Stimulated activated CD4-positive, alpha-beta T cell treated with anti-CD3 and anti-CD28 coated beads, Interleukin-4, amount 100 ng/mL, for 48 hours (primary cell): ENCODE measurements around the gene LINGO1.

Experiments used
- DNase-seq, 2 donors: peaks; one replicate each; pipeline ENCODE4 v3.0.0-alpha.2; 2020; ENCODE audit warnings: low read depth in 2 of 2

The LINGO1 gene

DNA sequence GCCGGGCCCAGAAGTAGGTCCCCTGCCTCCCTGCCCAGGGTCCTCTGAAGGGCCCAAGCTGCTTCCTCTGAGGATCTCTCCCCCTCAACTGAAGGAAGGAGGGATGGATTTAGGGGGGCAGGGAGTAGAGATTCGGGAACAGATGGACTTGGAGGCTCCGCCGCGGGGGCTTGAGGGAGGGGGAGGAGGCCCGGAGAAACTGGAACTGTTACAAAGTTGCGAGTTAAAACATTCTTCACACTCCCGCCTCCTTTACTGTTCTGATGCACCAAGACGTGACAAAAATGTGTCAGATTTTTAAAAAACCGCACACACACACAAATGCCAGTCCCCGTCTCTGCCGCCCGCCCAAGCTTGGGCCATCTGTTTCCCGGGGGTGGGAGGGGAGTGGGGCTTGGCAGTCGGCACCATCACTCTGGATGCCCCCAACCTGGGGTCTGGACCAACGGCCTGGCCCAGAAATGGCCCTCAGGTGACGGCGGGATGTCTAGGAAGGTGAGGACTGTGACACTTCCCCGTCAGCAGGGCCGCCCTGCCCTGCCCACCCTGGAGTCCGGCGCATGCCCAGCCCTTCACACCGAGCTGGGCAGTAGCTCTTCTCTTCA is 25.0 kb upstream of the LINGO1 start:
- no peak for DNase-seq

DNA sequence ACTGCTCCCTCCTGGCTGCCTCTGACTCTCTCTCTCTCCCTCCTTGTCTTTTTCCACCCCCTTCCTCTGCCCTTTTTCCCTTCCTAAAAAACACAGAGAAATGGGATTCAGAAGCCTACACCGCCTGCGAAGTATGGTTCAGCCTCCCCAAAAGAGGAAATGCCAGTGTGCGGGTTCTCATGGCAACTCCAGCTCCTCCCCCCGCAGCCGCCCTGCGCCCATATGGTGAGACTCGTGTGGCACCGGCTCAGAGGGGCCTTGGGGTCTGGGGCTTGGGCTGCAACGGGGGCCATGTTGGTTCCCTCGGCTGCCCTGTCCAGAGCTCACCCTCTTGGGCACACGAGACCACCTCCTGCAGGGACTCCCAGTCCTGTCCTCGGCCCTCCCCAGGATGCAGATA is 23.6 kb upstream of the LINGO1 start:
- DNase-seq, result no peak

DNA sequence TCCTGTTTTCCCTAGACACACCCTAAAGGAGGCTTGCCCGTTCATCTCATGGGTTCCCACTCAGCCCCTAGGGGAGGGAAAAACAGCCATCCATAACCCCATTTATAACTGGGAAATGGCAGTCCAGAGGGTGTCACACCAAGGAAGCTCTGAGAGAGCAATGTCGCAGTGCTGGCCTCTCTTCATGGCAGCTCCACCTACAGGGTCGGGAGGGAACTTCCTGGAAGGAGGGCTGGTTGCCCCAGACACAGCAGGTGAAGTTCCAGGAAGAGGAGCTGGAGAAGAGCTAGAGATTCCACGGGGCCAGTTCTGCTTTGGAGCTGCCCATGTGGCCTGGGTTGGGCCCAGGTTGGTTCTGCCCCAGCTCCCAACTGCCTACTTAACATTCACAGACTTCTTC is 22.3 kb upstream of the LINGO1 start:
- DNase-seq, result no peak

DNA sequence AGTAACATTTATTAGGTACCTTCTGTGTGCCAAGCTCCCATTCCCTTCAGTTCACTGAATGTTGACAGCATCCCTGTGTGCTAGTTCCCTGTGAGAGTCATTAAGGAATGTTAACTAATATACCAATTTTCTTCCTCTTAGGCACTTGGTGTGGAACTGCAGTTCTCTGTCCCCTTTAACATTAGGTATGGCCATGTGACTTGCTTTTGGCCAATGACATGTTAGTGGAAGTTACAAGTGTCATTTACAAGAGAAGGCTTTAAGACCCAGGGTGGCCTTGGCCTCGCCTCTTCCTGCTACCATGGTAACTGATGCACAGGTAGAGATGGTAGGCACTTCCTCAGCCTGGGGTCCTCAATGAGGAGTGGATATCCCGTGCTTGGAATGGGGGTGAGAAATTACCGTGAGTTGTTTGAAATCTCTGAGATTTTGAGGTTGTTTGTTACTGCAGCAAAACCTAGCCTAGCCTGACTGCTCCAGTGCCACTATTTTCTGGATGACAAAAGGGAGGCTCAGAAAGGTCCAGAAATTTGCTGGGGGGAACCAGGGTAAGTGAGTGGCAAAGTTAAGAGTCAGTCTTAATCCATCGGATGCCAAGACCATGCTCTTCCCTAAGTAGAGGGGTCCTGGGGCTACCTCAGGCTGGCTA is 21.2 kb upstream of the LINGO1 start:
- DNase-seq, result no peak

DNA sequence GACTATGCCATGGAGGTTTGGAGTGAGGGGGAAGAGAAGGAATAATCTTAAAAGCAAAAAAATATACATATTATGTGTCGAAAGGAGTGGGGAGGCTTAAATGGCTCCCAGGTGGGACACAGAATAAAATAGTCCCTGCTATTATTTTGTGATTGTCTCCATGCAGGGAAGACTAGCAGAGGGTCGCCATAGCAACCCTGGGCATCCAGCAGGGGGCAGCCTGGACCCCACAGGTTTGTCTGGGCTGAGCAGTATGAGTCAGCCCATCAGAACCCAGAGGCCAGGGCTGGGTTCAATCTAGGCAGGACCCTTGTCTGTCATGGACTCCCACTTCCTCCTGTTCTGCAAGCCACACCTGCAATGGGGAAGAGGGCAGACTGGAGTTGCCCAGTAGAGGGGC is 17.6 kb upstream of the LINGO1 start:
- no peak for DNase-seq

DNA sequence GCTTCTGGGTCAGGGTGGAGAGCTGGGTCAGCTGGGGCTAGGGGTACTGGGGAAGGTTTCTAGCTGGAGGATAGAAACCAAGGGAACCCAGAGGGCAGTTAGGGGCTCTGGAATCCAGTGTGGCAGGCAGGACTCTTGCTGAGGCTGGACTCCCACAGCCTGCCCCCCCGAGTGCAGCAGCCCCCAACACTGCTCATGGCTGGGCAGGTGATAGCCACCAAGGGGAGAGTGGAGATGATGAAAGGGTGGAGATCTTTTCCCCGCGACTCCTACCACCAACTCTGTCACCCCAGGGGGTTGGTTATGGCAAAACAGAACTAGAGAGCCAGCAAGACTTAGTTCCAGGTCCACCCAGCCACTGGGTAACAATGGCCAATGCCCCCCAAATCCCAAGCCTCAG is 16.9 kb upstream of the LINGO1 start:
- DNase-seq, result no peak

DNA sequence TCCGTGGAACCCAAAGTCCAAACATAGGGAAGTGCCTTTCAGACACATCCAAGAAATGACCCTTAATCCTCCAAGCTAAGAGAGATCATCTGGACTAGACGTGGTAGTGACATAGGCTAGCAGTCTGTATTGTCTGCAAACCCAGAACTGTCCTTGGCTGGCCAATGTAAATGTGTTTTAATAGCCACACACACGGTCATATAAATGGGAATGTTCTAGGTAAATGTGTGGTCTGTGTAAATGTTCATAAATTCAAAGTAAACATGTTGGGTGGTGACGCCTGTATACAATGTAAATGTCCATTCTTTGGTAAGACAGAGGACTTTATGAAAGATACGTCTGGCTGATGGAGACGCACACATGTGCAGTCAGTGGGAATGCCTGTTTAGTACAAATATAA is 16.3 kb upstream of the LINGO1 start:
- DNase-seq, result no peak

DNA sequence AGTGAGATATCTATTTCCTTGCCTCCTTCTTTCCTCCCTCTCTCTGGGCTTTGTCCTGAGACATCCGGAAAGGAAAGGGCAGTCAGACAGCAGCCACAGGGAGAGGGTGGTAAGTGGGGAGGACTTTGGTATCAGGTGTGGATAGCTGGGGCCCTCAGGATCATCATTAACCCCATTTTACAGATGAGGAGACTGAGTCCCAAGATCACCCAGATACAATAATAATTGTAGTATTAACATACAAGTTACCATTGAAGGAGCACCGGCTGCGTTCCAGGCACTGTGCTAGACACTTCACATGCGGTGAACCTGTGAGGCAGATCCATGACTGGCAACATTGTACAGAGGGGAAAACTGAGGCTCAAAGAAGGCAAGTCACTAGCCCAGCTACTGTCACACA is 15.2 kb upstream of the LINGO1 start:
- DNase-seq, result no peak

DNA sequence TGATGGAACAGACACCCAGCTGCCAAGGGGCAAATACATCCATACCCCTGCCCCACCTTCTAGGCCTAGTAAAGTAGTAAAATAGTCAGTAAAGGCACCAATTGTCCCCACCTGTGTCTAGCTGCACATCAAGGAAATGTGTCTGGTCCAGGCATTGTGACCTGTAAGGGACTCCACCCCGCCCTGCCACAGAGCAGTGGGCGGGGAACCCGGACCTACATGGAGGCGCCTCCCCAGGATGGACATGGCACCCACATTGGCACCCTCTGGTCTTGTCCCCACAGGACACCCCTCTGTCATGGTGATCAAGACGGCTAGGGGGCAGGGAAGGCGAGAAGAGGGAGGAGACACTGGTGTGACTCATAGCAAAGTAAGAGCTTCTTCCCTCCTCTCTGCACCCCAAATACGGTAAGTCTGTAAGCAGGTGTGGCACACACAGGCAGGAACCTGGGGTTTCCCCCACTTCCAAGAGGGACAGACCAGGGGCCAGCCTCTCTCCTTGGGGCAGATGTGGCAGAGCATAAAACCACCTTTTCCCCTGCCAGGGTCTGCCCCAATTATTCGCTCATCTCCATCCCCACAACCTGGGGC is 13.5 kb upstream of the LINGO1 start:
- no peak for DNase-seq

DNA sequence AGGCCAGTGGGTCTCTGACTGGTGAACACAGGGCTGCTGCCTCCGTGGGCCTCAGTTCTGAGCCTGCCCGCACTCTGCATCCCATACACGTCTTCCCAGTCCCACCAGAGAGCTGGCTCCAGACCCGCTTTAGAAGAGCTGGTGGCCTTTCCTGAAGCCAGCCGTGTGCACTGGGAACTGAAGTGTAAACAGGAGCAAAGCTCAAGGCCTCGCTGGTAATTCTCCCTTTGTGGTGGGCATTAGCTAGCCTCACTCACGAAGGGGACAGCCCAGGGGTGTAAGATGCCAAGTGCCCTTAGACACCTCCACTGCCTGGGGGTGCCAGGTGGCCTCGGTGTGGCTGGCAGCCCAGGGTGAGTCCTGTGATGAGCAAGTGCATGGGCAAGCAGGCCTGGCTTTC is 12.9 kb upstream of the LINGO1 start:
- DNase-seq, result no peak

DNA sequence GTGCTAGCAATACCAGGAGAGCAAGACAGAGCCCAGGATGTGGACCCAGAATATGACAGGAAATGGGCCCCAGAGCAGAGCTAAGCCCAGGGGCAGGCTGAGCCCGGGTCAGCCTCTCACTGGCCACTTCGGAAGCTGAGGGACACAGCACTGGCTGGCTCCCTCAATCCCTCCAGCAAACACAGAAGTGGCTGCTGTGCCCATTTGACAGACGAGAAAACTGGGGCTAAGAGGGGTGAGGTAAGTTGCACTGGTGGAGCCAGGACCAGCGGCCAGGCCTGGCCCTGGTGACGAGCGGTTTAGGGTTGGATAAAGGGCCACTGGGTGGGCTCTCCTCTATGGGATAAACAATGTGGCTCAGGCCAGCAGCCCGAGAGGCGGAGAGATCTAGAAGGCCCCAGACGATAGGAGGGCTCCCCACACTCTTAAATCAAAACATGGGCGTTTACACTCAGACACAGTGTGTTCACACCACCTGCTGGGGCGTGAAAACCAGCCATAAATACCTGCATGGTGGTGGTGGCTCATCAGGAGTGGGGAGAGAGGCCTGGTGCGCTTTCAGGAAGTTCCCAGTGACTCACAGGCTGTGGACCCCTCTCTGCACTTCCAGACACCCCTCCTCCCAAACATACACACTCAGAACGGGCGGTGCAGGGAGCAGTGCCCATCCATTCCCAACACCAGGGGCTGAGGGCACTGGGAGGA is 12.0 kb upstream of the LINGO1 start:
- no peak for DNase-seq

DNA sequence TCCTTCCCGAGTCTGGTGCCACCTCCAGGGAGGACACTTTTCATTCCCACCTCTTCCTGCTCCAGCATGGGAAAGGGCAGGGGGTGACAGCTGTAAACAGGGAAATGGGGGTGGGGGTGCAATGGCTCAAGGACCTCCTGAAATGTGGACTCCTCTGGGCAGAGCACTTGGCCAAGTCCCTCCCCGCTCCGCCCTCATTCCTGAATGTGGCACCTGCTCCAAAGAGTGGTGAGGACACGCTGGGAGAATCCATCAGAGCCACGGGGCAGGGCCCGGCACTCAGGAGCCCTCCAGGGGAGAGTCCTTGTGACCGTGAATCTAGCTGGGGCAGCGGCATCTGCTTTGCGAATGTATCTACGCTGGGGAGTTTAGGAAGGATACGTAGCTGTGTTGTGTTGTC is 11.1 kb upstream of the LINGO1 start:
- no peak for DNase-seq

DNA sequence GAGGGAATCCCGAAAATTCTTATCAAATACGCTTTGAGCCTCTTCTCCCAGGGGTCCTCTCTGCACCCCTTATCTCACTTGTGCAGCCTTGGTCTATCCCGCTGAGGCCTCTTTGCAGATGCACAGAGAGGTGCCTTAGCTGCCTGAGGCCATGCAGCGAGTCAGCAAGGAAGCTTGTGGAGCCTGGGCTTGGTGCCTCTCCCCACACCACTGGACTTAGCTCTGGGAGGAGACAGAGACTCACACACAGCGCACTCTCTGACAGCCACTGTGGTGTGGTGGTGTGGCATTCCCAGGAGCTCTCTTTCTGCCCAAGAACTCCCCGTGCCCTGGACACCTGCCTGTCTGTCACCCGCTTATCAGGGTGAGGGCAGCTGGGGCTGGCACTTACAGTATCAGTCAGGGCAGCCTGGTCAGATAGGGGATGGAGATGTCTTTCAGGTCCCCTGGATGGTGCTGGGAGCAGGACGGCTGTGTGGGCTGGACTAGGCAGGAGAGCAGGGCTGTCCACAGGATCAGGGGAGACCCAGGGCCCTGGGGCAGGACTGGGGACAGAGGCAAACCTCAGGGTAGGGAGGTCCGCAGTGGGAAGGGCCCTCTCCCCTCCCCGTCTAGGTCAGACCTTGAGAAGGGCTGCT is 10.2 kb upstream of the LINGO1 start:
- no peak for DNase-seq

DNA sequence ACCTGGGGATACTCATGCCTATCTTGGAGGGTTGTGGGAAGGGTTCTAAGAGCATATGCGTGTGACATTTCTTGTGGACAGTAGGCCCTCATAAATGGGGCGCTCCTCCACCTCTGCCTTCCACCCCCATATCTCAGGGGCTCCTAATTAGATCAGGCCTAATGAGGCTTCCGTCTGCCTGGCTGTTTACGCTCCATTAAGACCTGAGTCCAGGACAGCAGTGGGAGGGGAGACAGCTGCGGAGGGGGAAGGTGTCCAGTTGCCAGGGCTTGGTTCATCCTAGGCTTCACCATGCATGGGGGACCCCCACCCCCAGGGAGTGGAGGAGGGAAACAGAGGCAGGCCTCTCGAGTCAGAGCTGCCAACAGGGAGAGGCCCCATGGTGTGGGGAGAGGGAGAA is 9.3 kb upstream of the LINGO1 start:
- no peak for DNase-seq

DNA sequence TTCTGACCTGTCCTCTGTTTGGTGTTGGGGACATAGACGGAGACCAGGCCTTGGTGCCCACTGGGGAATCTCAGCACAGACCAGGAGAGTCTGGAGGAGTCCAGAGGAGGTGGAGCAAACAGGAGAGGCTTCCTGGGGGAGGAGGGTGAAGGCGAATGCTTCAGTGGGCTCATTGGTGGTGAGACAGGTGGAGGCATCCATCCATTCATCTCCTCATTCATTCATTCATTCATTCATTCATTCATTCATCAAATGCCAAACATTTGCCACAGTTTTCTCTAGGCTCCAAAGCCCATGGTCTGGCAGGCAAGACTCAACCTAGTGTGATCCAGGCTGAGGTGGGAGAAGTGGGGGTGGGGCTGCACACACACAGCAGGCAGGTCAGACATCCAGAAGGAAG is 7.9 kb upstream of the LINGO1 start:
- DNase-seq, result no peak

DNA sequence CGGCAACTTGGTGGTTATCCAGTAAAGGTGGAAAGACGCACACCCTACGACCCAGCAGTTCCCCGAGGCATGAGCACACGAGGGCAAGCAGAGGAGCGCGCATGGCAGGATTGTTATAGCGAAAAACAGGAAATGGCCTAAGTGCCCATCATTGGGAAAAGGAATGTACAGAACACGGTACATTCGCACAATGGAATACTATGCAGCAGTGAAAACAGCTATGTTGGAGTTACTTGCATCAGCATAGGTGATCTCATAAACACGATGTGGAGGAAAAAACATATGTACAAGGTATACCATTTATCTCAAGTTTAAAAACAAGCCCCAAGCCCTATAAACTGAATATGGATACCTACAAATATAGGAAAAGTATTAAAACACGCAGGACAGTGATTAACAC is 6.7 kb upstream of the LINGO1 start:
- DNase-seq, result no peak

DNA sequence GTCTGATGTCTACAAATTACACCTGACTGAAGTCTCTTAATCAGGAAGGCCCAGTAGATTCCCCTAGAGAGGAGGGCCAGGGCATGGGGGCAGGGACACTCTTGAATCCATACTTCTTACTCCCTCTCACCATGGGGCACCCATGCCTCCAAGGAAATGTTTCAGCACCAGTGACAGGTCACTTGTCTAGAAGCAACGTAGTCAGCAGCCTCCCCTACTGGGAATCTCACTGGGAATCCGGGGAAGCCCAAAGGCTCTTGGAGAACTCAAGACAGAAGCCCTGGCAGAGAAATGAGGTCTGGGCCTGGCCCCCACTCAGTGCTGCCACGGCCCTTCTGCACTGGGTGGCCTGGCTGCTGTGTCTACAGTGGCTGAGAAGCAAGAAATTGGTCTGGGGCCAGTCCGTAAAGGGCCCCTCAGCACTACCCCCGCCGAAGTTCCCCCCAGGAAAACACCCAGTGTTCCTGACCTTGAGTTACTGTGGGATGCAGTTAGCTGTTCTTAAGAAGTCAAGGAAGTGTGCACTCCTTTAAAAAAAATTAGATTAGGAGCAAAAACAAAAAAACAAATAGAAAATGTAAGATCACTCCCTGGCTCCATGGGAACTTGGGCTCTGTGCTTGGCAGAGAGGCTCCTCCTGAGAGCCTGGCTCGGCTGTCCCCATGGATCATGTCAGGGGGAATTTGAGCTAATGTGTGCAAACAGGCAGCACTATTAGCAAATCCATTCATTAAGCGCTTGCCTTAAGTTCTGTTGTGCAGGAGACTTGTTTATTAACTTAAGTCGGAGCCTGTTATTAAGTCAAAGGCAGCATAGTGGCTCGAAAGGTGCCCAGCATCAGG is 5.4 kb upstream of the LINGO1 start:
- no peak for DNase-seq

DNA sequence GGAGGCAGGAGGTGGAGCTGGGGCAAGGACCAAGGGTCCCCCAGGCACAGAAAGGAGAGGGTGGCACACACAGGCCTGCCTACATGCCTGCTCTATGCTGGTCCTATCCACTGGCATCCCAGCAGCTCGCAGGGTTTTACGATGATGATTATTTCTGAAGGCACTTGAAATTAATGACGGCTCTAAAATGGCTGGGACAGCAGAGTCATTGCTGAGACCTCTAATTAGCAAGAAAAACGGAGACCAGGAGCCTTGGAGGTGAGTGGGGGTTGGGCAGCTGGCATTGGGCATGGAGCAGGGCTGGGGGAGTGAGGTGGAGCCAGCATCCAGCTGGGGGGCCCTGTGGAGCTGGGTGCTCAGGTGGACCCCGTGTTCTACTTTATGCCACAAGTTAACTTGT is 3.5 kb upstream of the LINGO1 start:
- DNase-seq, result no peak

DNA sequence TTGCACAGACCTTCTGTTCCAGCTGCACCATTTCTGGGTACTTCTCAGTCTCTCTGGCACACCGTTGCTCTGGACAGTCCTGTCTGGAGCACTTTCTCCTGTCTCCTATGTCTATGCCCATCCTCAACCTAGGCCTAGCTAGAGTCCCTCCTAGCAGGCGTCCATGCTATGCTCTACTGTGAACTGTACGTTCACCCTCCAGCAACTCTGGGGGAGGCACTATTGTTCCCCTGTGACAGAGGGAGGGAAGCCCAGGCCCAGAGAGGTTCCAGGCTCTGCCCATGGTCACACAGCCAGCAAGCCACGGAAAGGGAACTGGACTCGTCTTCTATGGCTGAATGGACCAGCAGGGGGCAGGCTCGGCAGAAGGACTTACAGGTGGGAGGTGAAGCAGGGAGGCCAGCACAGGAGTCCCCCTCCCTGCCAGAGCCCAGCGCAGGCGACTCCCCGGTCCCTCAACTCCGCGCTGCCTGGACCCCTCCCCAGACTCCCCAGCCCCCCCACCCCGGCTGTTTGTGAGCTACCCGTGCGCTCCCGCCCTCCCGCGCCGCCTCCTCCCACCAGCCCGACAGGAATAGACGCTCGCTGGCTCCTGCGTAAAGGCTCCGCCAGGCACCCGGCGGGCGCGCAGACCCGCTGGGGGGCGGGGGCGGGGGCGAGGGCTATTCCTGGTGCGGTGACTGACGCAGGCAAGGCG is 1.7 kb upstream of the LINGO1 start:
- peak; percentile 71 to 72 for DNase-seq

DNA sequence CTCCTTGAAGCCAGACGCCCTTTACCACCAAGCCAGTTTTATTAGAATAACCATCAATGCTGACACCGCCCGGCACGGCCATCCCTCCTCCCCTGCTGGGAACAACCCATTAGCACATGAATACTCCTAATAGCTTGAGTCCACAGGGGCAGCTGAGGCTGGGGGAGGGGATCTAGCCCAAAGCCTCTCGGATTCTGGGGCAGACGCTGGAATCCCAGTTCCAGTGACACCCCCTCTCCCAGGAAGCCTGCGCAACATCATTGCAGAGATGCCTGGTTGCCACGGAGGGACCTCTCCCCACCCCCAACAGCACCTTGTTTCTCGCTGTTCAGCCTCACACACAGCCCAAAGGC is 1.2 kb upstream of the LINGO1 start:
- no peak for DNase-seq
